Measurements from ENCODE around the gene ERMAP.

ERMAP gene

DNA sequence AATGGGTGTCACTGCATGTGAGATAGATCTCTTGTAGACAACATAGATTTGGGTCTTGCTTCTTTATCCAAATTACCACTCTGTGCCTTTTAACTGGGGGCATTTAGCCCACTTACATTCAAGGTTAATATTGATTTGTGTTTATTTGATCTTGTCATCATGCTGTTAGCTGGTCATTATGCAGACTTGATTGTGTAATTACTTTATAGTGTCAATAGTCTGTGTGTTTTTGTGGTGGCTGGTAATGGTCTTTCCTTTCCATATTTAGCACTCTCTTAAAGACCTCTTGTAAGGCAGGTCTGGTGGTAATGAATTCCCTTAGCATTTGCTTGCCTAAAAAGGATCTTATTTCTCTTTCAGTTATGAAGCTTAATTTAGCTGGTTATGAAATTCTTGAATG lies 59.1 kb downstream of the ERMAP start:
- DNase-seq = no peak

DNA sequence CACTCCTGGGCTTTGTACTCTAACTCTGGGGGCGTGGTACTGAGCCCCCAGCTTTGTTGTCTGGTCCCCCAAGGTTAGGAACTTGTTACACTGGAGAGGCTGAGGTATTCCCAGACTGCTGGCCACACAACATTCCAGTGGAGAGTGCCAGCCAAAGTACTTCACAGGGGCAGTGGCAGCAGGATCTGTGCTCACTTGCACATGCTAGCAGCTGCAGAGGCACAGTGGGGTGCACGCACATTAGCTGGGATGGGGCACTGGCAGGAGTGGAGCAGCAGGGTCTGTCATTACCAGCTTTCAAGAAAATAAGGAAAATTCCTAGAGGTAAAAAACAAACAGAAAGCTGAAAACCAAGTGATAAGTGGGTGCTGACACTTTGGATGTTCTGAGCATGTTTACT lies 60.5 kb downstream of the ERMAP start:
- DNase-seq = no peak

- DNase-seq = no peak
These were observed 63.5 kb downstream of the ERMAP start for GRCh38 chr1:42880384-42880783.

GRCh38 chr1:42886046-42886739 lies 69.3 kb downstream of the ERMAP start:
- no peak for DNase-seq

DNA sequence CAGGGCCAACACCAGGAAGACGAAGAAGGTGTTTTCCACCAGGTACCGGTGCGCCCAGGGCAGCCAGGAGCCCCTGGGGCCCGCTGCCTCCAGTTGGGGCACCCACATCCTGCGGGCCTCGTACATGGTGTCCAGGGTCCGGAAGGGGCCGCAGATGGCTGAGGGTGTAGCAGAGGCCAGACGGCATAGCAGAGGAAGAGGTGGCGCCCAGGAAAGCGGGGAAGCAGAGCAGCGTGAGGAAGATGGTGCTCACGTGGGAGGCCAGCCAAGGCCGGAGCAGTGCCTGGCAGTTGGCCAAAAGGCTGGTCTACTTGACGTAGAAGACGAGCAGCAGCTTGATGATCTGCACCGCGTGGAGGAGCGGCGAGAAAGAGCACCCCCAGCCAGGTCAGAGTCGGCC lies 69.9 kb downstream of the ERMAP start:
- no peak for DNase-seq

- DNase-seq = no peak
These were observed 70.4 kb downstream of the ERMAP start for GRCh38 chr1:42887366-42887765.

DNA sequence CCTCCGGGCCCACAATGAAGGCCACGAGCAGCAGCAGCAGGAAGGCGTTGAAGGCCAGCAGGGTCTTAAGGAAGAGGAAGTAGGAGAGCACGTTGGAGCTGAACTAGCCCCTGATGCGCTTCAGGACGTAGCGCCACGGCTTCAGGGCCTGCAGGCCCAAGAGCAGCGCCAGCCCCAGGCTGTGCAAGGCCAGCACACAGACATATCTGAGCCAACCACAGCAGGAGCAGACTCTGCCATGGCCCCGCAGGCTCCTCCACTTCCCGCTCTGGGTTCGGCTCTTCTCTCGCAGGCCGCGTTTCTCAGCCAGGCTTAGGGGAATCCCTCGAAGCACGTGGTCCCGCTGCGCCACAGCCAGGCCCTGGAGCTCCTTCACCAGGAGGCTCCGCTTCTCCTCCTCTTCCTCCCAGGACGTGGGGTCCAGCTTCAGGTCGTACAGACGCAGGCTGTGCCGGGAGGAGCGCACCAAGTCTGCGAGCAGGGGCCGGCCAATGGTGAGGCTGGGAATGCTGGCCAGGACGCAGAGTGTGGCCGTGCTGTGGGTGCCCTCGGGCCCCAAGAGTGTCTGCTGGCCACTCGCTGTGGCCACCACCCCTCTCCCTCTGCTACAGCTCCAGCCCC lies 71.2 kb downstream of the ERMAP start:
- DNase-seq = no peak

DNA sequence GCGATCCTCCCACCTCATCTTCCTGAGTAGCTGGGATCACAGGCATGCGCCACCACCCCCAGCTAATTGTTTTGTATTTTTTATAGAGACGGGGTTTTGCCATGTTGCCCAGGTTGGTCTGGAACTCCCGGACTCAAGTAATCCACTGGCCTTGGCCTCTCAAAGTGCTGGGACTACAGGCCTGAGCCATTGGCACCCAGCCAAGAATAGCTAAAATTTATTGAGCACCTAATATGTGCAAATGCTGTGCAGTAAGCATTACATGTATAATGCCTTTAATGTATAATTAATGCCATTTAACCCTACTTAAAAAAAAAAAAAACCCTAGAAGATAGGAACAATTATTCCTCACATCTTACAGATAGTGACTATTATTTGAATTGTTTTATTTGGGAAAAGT lies 72.3 kb downstream of the ERMAP start:
- DNase-seq = no peak

DNA sequence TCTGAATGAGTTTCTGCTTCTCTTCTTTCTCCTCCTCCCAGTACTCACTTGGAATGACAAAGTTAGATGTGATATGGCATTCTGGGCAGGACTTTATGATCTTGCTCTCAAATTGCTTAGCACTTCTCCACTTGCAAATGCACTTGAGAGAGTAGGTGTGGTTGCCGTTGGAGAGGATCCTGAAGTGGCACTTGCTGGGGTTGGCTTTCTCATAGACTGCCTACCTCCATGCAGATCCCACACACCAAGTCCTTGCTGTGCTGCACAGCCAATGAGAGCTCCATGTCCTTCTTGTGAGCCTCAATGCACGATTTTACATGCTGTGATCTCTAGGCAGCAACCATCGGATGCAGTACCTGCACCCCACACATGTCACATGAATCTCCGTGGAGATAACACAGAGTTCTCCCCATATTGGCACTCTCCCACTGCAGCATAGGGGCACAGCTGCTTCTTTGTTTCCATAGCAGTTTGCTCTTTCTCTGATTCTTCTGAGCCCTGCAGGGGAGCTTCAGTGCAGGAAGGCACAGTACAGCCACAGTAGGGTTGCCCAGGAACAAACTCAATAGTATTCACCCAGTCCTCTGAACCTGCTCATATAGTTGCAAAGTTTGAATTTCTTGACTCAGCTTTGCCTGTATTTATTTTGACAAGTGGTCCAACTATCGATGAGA lies 74.7 kb downstream of the ERMAP start:
- DNase-seq = no peak

Data from effector CD4-positive, alpha-beta T cell (primary cell).